ENCODE results near the gene ADCY5. TPM values are rescaled to one million over a fixed set of nuclear protein-coding genes. Genes with fewer than 3 reads are reported as not detected.

The ADCY5 gene
- total RNA-seq, 1 experiment from 2014 or later, result 1.4 TPM

- H3K9me3 ChIP-seq (ENCODE audit: control insufficient read depth, insufficient read depth, low read depth, low read length), result no peaks in the 10 kb centered on the region
- in situ Hi-C loops (cut with HindIII; ENCODE audit: low pct_unique_long_range_greater_than_20kb, low sequenced_read_pairs), result no loop called here
- H3K27ac ChIP-seq (ENCODE audit: low read length), result no peak overlapping the region
- no peaks in the 10 kb centered on the region for H3K36me3 ChIP-seq (ENCODE audit: control insufficient read depth, insufficient read depth, low read length)
- intact Hi-C loops (cut with micrococcal nuclease; ENCODE audit: unreplicated experiment), result loop anchor here (2.0 kb wide), 1 partner anchor 13 kb away; no protein-coding TSS in a partner anchor
- no peak for TF ChIP-seq SIN3A (IDR thresholded peaks at IDR 0.05; ENCODE audit: borderline replicate concordance, insufficient read depth, low read depth, low read length)
- ChIA-PET CTCF (interaction anchor here (0.5 kb wide), 1 partner anchor 87 kb away, joined by 3 read pairs; no protein-coding TSS in a partner anchor), POLR2A (no interaction called here)
- H3K27me3 ChIP-seq (ENCODE audit: control insufficient read depth, insufficient read depth, low read length), result peaks cover 26% of the 10 kb centered on the region
- no peaks in the 10 kb centered on the region; the same call in 1 of the 2 replicates for H3K4me1 ChIP-seq (ENCODE audit: control insufficient read depth, insufficient read depth, low read length)
- DNase-seq (ENCODE audit: low read depth, low spot score), result no peak
- peak overlapping the region; percentile 43 to 52 for H3K4me3 ChIP-seq (ENCODE audit: low read depth in 2 of 2, low read length in 2 of 2)
- BruUV-seq (replicated peaks), result no TSS peak
- peak; percentile 41 for ATAC-seq
These were observed 1.2 kb upstream of the ADCY5 start for GRCh38 chr3:123449997-123450604.

GRCh38 chr3:123449102-123449996 lies 459 bp upstream of the ADCY5 start:
- no peak overlapping the region for H3K27ac ChIP-seq (ENCODE audit: low read length)
- CTCF ChIA-PET, result interaction anchor here (0.5 to 0.7 kb wide), 5 partner anchors 37 to 770 kb away, joined by 3 to 10 read pairs (median 3); no protein-coding TSS in a partner anchor

More at GRCh38 chr3:123449102-123449996, 459 bp upstream of the ADCY5 start:
- ATAC-seq, result peak; percentile 77
- H3K4me1 ChIP-seq (ENCODE audit: control insufficient read depth, insufficient read depth, low read length), result no peaks in the 10 kb centered on the region; the same call in 1 of the 2 replicates
- no peaks in the 10 kb centered on the region for H3K9me3 ChIP-seq (ENCODE audit: control insufficient read depth, insufficient read depth, low read depth, low read length)
- no peak for DNase-seq (ENCODE audit: low read depth, low spot score)
- no peaks in the 10 kb centered on the region for H3K36me3 ChIP-seq (ENCODE audit: control insufficient read depth, insufficient read depth, low read length)
- BruUV-seq (replicated peaks), result no TSS peak
- H3K4me3 ChIP-seq (ENCODE audit: low read depth in 2 of 2, low read length in 2 of 2), result peak overlapping the region; percentile 52 to 58
- intact Hi-C loops (cut with micrococcal nuclease; ENCODE audit: unreplicated experiment) (no loop called here), in situ Hi-C loops (cut with HindIII; ENCODE audit: low pct_unique_long_range_greater_than_20kb, low sequenced_read_pairs) (no loop called here)
- TF ChIP-seq POLR2AphosphoS5 (IDR thresholded peaks at IDR 0.05; ENCODE audit: low read depth, low read length), result no peak
- no peak for TF ChIP-seq REST (IDR thresholded peaks at IDR 0.05; ENCODE audit: insufficient read depth in 1 of 2, low read depth in 2 of 2, low read length in 1 of 2)
- TF ChIP-seq SIN3A (IDR thresholded peaks at IDR 0.05; ENCODE audit: borderline replicate concordance, insufficient read depth, low read depth, low read length), result no peak
- no peak for TF ChIP-seq CTCF (IDR thresholded peaks at IDR 0.05)
- no peak for TF ChIP-seq TCF7L2 (IDR thresholded peaks at IDR 0.05; ENCODE audit: low read depth, low read length)
- H3K27me3 ChIP-seq (ENCODE audit: control insufficient read depth, insufficient read depth, low read length), result peaks cover 29% of the 10 kb centered on the region
- POLR2A ChIA-PET, result interaction anchor here (0.6 kb wide), 2 partner anchors 89 to 143 kb away, joined by 11 to 13 read pairs; no protein-coding TSS in a partner anchor

All from Panc1 (cell line).